Endothelial cell of hepatic sinusoid (primary cell): Measurements from ENCODE around the gene DNAJB13.
"Not testable (repeated sequence)": the region's sequence is repeated elsewhere in the genome, so short reads cannot be mapped to it uniquely, and the experiment has no call there.

ENCODE experiments used
- in situ Hi-C: cut with HindIII; loops from 2 replicates; pipeline ENCODE4 v1.10.0; 2017; ENCODE audit warnings: low sequenced_read_pairs

Gene DNAJB13

GRCh38 chr11:73950869-73951710 is at the start of gene DNAJB13:
Gene DNAJB13 (plus strand): TSS chr11:73951026. CDS start chr11:73951070, 44 bp downstream.
- in situ Hi-C loops: no loop called here

GRCh38 chr11:73902303-73902702 is 48.5 kb upstream of the DNAJB13 start:
- in situ Hi-C loops: no loop called here

- in situ Hi-C loops: no loop called here
Observed at GRCh38 chr11:73907191-73907590, 43.6 kb upstream of the DNAJB13 start.

- in situ Hi-C loops: no loop called here
Observed at GRCh38 chr11:73912026-73912425, 38.8 kb upstream of the DNAJB13 start.

GRCh38 chr11:73913472-73913871 is 37.4 kb upstream of the DNAJB13 start:
- in situ Hi-C loops: no loop called here

GRCh38 chr11:73914284-73914683 is 36.5 kb upstream of the DNAJB13 start:
- in situ Hi-C loops: no loop called here

- in situ Hi-C loops: no loop called here
Observed at GRCh38 chr11:73916435-73916834, 34.4 kb upstream of the DNAJB13 start.

- in situ Hi-C loops: no loop called here
Observed at GRCh38 chr11:73921180-73921579, 29.6 kb upstream of the DNAJB13 start.

GRCh38 chr11:73929388-73929787 is 21.4 kb upstream of the DNAJB13 start:
- in situ Hi-C loops: no loop called here

- in situ Hi-C loops: no loop called here
Observed at GRCh38 chr11:73931039-73931645, 19.7 kb upstream of the DNAJB13 start.

- in situ Hi-C loops: no loop called here
Observed at GRCh38 chr11:73931951-73932350, 18.9 kb upstream of the DNAJB13 start.

- in situ Hi-C loops: no loop called here
Observed at GRCh38 chr11:73932781-73933180, 18.0 kb upstream of the DNAJB13 start.

GRCh38 chr11:73936047-73936446 is 14.8 kb upstream of the DNAJB13 start:
- in situ Hi-C loops: not testable (repeated sequence)

- in situ Hi-C loops: no loop called here
Observed at GRCh38 chr11:73939096-73939495, 11.7 kb upstream of the DNAJB13 start.

GRCh38 chr11:73940801-73941570 is 9.8 kb upstream of the DNAJB13 start:
- in situ Hi-C loops: no loop called here

GRCh38 chr11:73942010-73942409 is 8.8 kb upstream of the DNAJB13 start:
- in situ Hi-C loops: no loop called here

GRCh38 chr11:73944085-73944484 is 6.7 kb upstream of the DNAJB13 start:
- in situ Hi-C loops: no loop called here

GRCh38 chr11:73944901-73945300 is 5.9 kb upstream of the DNAJB13 start:
- in situ Hi-C loops: no loop called here

GRCh38 chr11:73945396-73945795 is 5.4 kb upstream of the DNAJB13 start:
- in situ Hi-C loops: no loop called here

- in situ Hi-C loops: no loop called here
Observed at GRCh38 chr11:73946798-73947458, 3.9 kb upstream of the DNAJB13 start.

GRCh38 chr11:73949246-73949645 is 1.6 kb upstream of the DNAJB13 start:
- in situ Hi-C loops: no loop called here
